Parathyroid adenoma (tissue), 2 donors: ENCODE measurements around the gene R3HDM1.
"Not testable (repeated sequence)": the region's sequence is repeated elsewhere in the genome, so short reads cannot be mapped to it uniquely, and the experiment has no call there.

Source experiments
- H2AFZ ChIP-seq: fragments of 300-600 bp; sonication (generic); one replicate; pipeline ENCODE4 v1.7.0; 2017; ENCODE audit warnings: antibody characterized with exemption, mild to moderate bottlenecking
- H3K27ac ChIP-seq: fragments of 300-600 bp; sonication (generic); one replicate; pipeline ENCODE4 v1.7.0; 2017
- H3K27me3 ChIP-seq: fragments of 300-600 bp; sonication (generic); one replicate; pipeline ENCODE4 v1.7.0; 2017; ENCODE audit warnings: low read length; ENCODE audit not compliant: control insufficient read depth, insufficient read depth
- H3K36me3 ChIP-seq: fragments of 300-600 bp; sonication (generic); one replicate; pipeline ENCODE4 v1.7.0; 2017; ENCODE audit warnings: low read length; ENCODE audit not compliant: control insufficient read depth, insufficient read depth
- H3K4me1 ChIP-seq: fragments of 300-600 bp; sonication (generic); one replicate; pipeline ENCODE4 v1.7.0; 2017; ENCODE audit warnings: control low read depth
- H3K4me2 ChIP-seq: fragments of 300-600 bp; sonication (generic); one replicate; pipeline ENCODE4 v1.7.0; 2017; ENCODE audit warnings: low read length
- H3K4me3 ChIP-seq: fragments of 300-600 bp; sonication (generic); one replicate; pipeline ENCODE4 v1.7.0; 2017; ENCODE audit warnings: low read depth, low read length
- H3K79me2 ChIP-seq: fragments of 300-600 bp; sonication (generic); one replicate; pipeline ENCODE4 v1.7.0; 2017; ENCODE audit warnings: control low read depth
- H3K9ac ChIP-seq: fragments of 300-600 bp; sonication (generic); one replicate; pipeline ENCODE4 v1.7.0; 2017; ENCODE audit warnings: mild to moderate bottlenecking
- H3K9me3 ChIP-seq: fragments of 300-600 bp; sonication (generic); one replicate; pipeline ENCODE4 v1.7.0; 2017; ENCODE audit warnings: low read length; ENCODE audit not compliant: control insufficient read depth
- CTCF ChIP-seq: fragments of 300-600 bp; sonication (generic); IDR thresholded peaks from one replicate; pipeline ENCODE4 v1.7.0; 2017; ENCODE audit warnings: antibody characterized with exemption, mild to moderate bottlenecking
- donor health status: primary hyperparathyroidism.

The R3HDM1 gene

GRCh38 chr2:135494917-135495316 is 36.4 kb upstream of the R3HDM1 start:
- no peak overlapping the region for H3K4me3 ChIP-seq
- no peak overlapping the region for H3K27ac ChIP-seq
- no peak for TF ChIP-seq CTCF
- no peaks in the 10 kb centered on the region for H3K79me2 ChIP-seq
- H3K36me3 ChIP-seq: no peaks in the 10 kb centered on the region
- H3K27me3 ChIP-seq: no peaks in the 10 kb centered on the region
- H3K4me1 ChIP-seq: no peaks in the 10 kb centered on the region
- no peak overlapping the region for H3K4me2 ChIP-seq
- no peak overlapping the region for H2AFZ ChIP-seq
- H3K9ac ChIP-seq: no peak overlapping the region
- H3K9me3 ChIP-seq: no peaks in the 10 kb centered on the region

GRCh38 chr2:135498588-135498987 is 32.7 kb upstream of the R3HDM1 start:
- H3K9ac ChIP-seq, H3K27ac ChIP-seq, H3K79me2 ChIP-seq, H3K4me2 ChIP-seq, H2AFZ ChIP-seq, H3K9me3 ChIP-seq, H3K4me1 ChIP-seq, H3K36me3 ChIP-seq, H3K27me3 ChIP-seq, H3K4me3 ChIP-seq: not testable (repeated sequence)

- H2AFZ ChIP-seq: no peak overlapping the region
- H3K27ac ChIP-seq: no peak overlapping the region
- no peaks in the 10 kb centered on the region for H3K27me3 ChIP-seq
- H3K9me3 ChIP-seq: no peaks in the 10 kb centered on the region
- no peak for TF ChIP-seq CTCF
- H3K36me3 ChIP-seq: no peaks in the 10 kb centered on the region
- no peak overlapping the region for H3K4me3 ChIP-seq
- no peaks in the 10 kb centered on the region for H3K4me1 ChIP-seq
- no peak overlapping the region for H3K9ac ChIP-seq
- H3K4me2 ChIP-seq: no peak overlapping the region
- H3K79me2 ChIP-seq: no peaks in the 10 kb centered on the region
These were observed 26.5 kb upstream of the R3HDM1 start for GRCh38 chr2:135504811-135505210.

- Histone ChIP-seq H2AFZ (no peak overlapping the region), H3K4me2 (no peak overlapping the region), H3K79me2 (no peaks in the 10 kb centered on the region), H3K27me3 (no peaks in the 10 kb centered on the region), H3K27ac (no peak overlapping the region), H3K36me3 (no peaks in the 10 kb centered on the region), H3K4me3 (no peak overlapping the region), H3K9ac (no peak overlapping the region), H3K9me3 (peaks cover 2% of the 10 kb centered on the region), H3K4me1 (no peaks in the 10 kb centered on the region)
- no peak for TF ChIP-seq CTCF
These were observed 20.7 kb upstream of the R3HDM1 start for GRCh38 chr2:135510577-135510976.

GRCh38 chr2:135512099-135512498 is 19.2 kb upstream of the R3HDM1 start:
- H3K4me3 ChIP-seq: no peak overlapping the region
- no peaks in the 10 kb centered on the region for H3K27me3 ChIP-seq
- H3K4me2 ChIP-seq: no peak overlapping the region
- no peak overlapping the region for H3K27ac ChIP-seq
- TF ChIP-seq CTCF: no peak
- no peaks in the 10 kb centered on the region for H3K4me1 ChIP-seq
- no peak overlapping the region for H3K9ac ChIP-seq
- no peaks in the 10 kb centered on the region for H3K79me2 ChIP-seq
- no peak overlapping the region for H2AFZ ChIP-seq
- no peaks in the 10 kb centered on the region for H3K36me3 ChIP-seq
- peaks cover 2% of the 10 kb centered on the region for H3K9me3 ChIP-seq
